ENCODE data around the gene JPH3. TPM values are rescaled to one million over a fixed set of nuclear protein-coding genes. Genes with fewer than 3 reads are reported as not detected.

JPH3 gene
- total RNA-seq, 1 donor from 2014 or later: not detected

- H3K36me3 ChIP-seq (ENCODE audit: control insufficient read depth, insufficient read depth, low read length): no peaks in the 10 kb centered on the region
- no peak overlapping the region for H3K4me3 ChIP-seq (ENCODE audit: low read depth, low read length)
- FAIRE-seq: peak; percentile 88
- H3K27me3 ChIP-seq (ENCODE audit: control insufficient read depth, insufficient read depth, low read length): no peaks in the 10 kb centered on the region
- DNase-seq (ENCODE audit: low read depth): no peak
- TF ChIP-seq CTCF (IDR thresholded peaks at IDR 0.05; ENCODE audit: insufficient read depth, low read length, severe bottlenecking): no peak
Measured at GRCh38 chr16:87687998-87688529, 85.8 kb downstream of the JPH3 start.

- H3K27me3 ChIP-seq (ENCODE audit: control insufficient read depth, insufficient read depth, low read length): no peaks in the 10 kb centered on the region
Measured at GRCh38 chr16:87688876-87689815, 86.8 kb downstream of the JPH3 start.

GRCh38 chr16:87689956-87690465 is 87.7 kb downstream of the JPH3 start:
- no peaks in the 10 kb centered on the region for H3K36me3 ChIP-seq (ENCODE audit: control insufficient read depth, insufficient read depth, low read length)
- TF ChIP-seq CTCF (IDR thresholded peaks at IDR 0.05; ENCODE audit: insufficient read depth, low read length, severe bottlenecking): no peak
- no peak for FAIRE-seq
- no peak for DNase-seq (ENCODE audit: low read depth)
- no peak overlapping the region for H3K4me3 ChIP-seq (ENCODE audit: low read depth, low read length)
- no peaks in the 10 kb centered on the region for H3K27me3 ChIP-seq (ENCODE audit: control insufficient read depth, insufficient read depth, low read length)

More at GRCh38 chr16:87688876-87689815, 86.8 kb downstream of the JPH3 start:
- Histone ChIP-seq H3K36me3 (ENCODE audit: control insufficient read depth, insufficient read depth, low read length) (no peaks in the 10 kb centered on the region), H3K4me3 (ENCODE audit: low read depth, low read length) (no peak overlapping the region)
- no peak for TF ChIP-seq CTCF (IDR thresholded peaks at IDR 0.05; ENCODE audit: insufficient read depth, low read length, severe bottlenecking)
- DNase-seq (ENCODE audit: low read depth): no peak
- no peak for FAIRE-seq

- DNase-seq (ENCODE audit: low read depth) (no peak), FAIRE-seq (no peak)
- Histone ChIP-seq H3K27me3 (ENCODE audit: control insufficient read depth, insufficient read depth, low read length) (no peaks in the 10 kb centered on the region), H3K36me3 (ENCODE audit: control insufficient read depth, insufficient read depth, low read length) (peaks cover 3% of the 10 kb centered on the region), H3K4me3 (ENCODE audit: low read depth, low read length) (no peak overlapping the region)
- TF ChIP-seq CTCF (IDR thresholded peaks at IDR 0.05; ENCODE audit: insufficient read depth, low read length, severe bottlenecking): no peak
Measured at GRCh38 chr16:87690911-87691685, 88.8 kb downstream of the JPH3 start.

- Histone ChIP-seq H3K27me3 (ENCODE audit: control insufficient read depth, insufficient read depth, low read length) (no peaks in the 10 kb centered on the region), H3K36me3 (ENCODE audit: control insufficient read depth, insufficient read depth, low read length) (peaks cover 3% of the 10 kb centered on the region), H3K4me3 (ENCODE audit: low read depth, low read length) (no peak overlapping the region)
- FAIRE-seq (no peak), DNase-seq (ENCODE audit: low read depth) (no peak)
- no peak for TF ChIP-seq CTCF (IDR thresholded peaks at IDR 0.05; ENCODE audit: insufficient read depth, low read length, severe bottlenecking)
Measured at GRCh38 chr16:87691686-87692079, 89.4 kb downstream of the JPH3 start.

Data from bronchial epithelial cell (primary cell).